Testis (tissue), 3 donors: ENCODE measurements around the gene GABRP. TPM values are rescaled to one million over a fixed set of nuclear protein-coding genes. Genes with fewer than 3 reads are reported as not detected.
"Not testable (repeated sequence)": the region's sequence is repeated elsewhere in the genome, so short reads cannot be mapped to it uniquely, and the experiment has no call there.

ENCODE experiments used
- DNase-seq: peaks from one replicate; pipeline ENCODE4 v3.0.0-alpha.2; 2019
- H3K27ac ChIP-seq, 2 donors: fragments of 200-600 bp; sonication (generic); one replicate each; pipeline ENCODE4 v1.5.1; 2019
- H3K27me3 ChIP-seq: fragments of 200-600 bp; sonication (generic); one replicate; pipeline ENCODE4 v1.5.1; 2019
- H3K36me3 ChIP-seq: fragments of 200-600 bp; sonication (generic); one replicate; pipeline ENCODE4 v1.5.1; 2017; ENCODE audit warnings: low read depth; ENCODE audit errors: missing control alignments
- H3K4me1 ChIP-seq: fragments of 200-600 bp; sonication (generic); one replicate; pipeline ENCODE4 v1.5.1; 2019
- H3K4me3 ChIP-seq, 2 donors: fragments of 200-600 bp; sonication (generic); one replicate each; pipeline ENCODE4 v1.5.1; 2017 to 2019
- H3K9me3 ChIP-seq: fragments of 200-600 bp; sonication (generic); one replicate; pipeline ENCODE4 v1.5.1; 2017
- CTCF ChIP-seq, 3 experiments: fragments of 450-650 bp in 2 of 3; fragments of 200-600 bp in 1 of 3; sonication (generic) in 1 of 3; IDR thresholded peaks; one replicate each; pipeline ENCODE4 v1.5.1; 2016 to 2019; ENCODE audit warnings: antibody characterized with exemption in 3 of 3, mild to moderate bottlenecking in 2 of 3, moderate library complexity in 1 of 3
- POLR2A ChIP-seq: fragments of 450-650 bp; IDR thresholded peaks from one replicate; pipeline ENCODE4 v1.6.1; 2017; ENCODE audit warnings: antibody characterized with exemption, mild to moderate bottlenecking, moderate library complexity
- WGBS, 2 donors: methylation state at CpG; one replicate each; pipeline ENCODE4 v1.1.5; 2018; 5-methylcytosine and 5-hydroxymethylcytosine counted together
- intact Hi-C: fragments of 100-400 bp; cut with DNase I; formaldehyde crosslinking; loops from one replicate; pipeline ENCODE4 v1.15.1; 2023; ENCODE audit warnings: low total_unique reads
- polyA plus RNA-seq: library from polyadenylated mRNA; stranded (reverse); fragments of 350-450 nt; fragmentation: Illumina TruSeq; extraction: RNeasy Lipid Tissue Mini Kit (QIAGEN cat#74804); gene quantifications from one replicate; pipeline ENCODE4 v1.2.3, GENCODE V29; 2014; ENCODE audit warnings: low read depth, low replicate concordance; ENCODE audit not compliant: insufficient read depth
- total RNA-seq, 2 donors: library from RNA; depleted of rRNA; stranded (reverse); fragments of >200 nt; gene quantifications; one replicate each; pipeline ENCODE4 v1.2.3, GENCODE V29; 2016

The GABRP gene
- total and polyA plus RNA-seq, 3 donors from 2014 or later = 0.67 TPM; not detected in 2

- no peak for TF ChIP-seq POLR2A
- no peak for TF ChIP-seq CTCF (IDR thresholded peaks at IDR 0.05)
- Histone ChIP-seq H3K4me1 (no peaks in the 10 kb centered on the region), H3K4me3 (no peak overlapping the region), H3K9me3 (no peaks in the 10 kb centered on the region), H3K27ac (no peak overlapping the region), H3K27me3 (no peaks in the 10 kb centered on the region), H3K36me3 (no peaks in the 10 kb centered on the region)
- 80 to 91% methylated on average over 2 of the region's 2 CpGs for WGBS, 2 donors
- intact Hi-C loops = no loop called here
- no peak for DNase-seq
Measured at GRCh38 chr5:170757669-170758068, 25.9 kb upstream of the GABRP start.

GRCh38 chr5:170758481-170758880, 25.0 kb upstream of the GABRP start:
- intact Hi-C loops = no loop called here
- no peak for TF ChIP-seq CTCF (IDR thresholded peaks at IDR 0.05)
- TF ChIP-seq POLR2A = no peak
- no peak for DNase-seq
- no peak overlapping the region for H3K27ac ChIP-seq
- WGBS, 2 donors = 70 to 78% methylated on average over 3 of the region's 3 CpGs
- no peaks in the 10 kb centered on the region for H3K36me3 ChIP-seq
- H3K4me1 ChIP-seq = no peaks in the 10 kb centered on the region
- no peaks in the 10 kb centered on the region for H3K9me3 ChIP-seq
- H3K4me3 ChIP-seq = no peak overlapping the region
- no peaks in the 10 kb centered on the region for H3K27me3 ChIP-seq

- TF ChIP-seq POLR2A = no peak
- no peak for TF ChIP-seq CTCF (IDR thresholded peaks at IDR 0.05)
- Histone ChIP-seq H3K27me3 (no peaks in the 10 kb centered on the region), H3K27ac (no peak overlapping the region), H3K36me3 (no peaks in the 10 kb centered on the region), H3K4me1 (no peaks in the 10 kb centered on the region), H3K9me3 (no peaks in the 10 kb centered on the region), H3K4me3 (no peak overlapping the region)
- 51 to 54% methylated on average over 2 to 9 of the region's 9 CpGs for WGBS, 2 donors
- no peak for DNase-seq
- intact Hi-C loops = no loop called here
Measured at GRCh38 chr5:170760113-170760512, 23.4 kb upstream of the GABRP start.

GRCh38 chr5:170761048-170761707, 22.3 kb upstream of the GABRP start:
- WGBS, 2 donors = 84 to 88% methylated on average over 7 of the region's 7 CpGs
- TF ChIP-seq CTCF (IDR thresholded peaks at IDR 0.05) (no peak), POLR2A (no peak)
- no peak overlapping the region for H3K4me3 ChIP-seq
- no peak for DNase-seq
- intact Hi-C loops = no loop called here
- no peaks in the 10 kb centered on the region for H3K36me3 ChIP-seq
- no peak overlapping the region for H3K27ac ChIP-seq
- no peaks in the 10 kb centered on the region for H3K27me3 ChIP-seq
- no peaks in the 10 kb centered on the region for H3K9me3 ChIP-seq
- no peaks in the 10 kb centered on the region for H3K4me1 ChIP-seq

GRCh38 chr5:170761708-170762066, 21.8 kb upstream of the GABRP start:
- no peak for DNase-seq
- intact Hi-C loops = no loop called here
- no peaks in the 10 kb centered on the region for H3K4me1 ChIP-seq
- no peaks in the 10 kb centered on the region for H3K27me3 ChIP-seq
- no peak overlapping the region for H3K4me3 ChIP-seq
- TF ChIP-seq POLR2A (no peak), CTCF (IDR thresholded peaks at IDR 0.05) (no peak)
- H3K9me3 ChIP-seq = no peaks in the 10 kb centered on the region
- 89 to 92% methylated on average over 6 of the region's 6 CpGs for WGBS, 2 donors
- no peak overlapping the region for H3K27ac ChIP-seq
- no peaks in the 10 kb centered on the region for H3K36me3 ChIP-seq

GRCh38 chr5:170762298-170762697, 21.2 kb upstream of the GABRP start:
- H3K27me3 ChIP-seq, H3K36me3 ChIP-seq, H3K4me1 ChIP-seq, H3K9me3 ChIP-seq, H3K27ac ChIP-seq, intact Hi-C loops, H3K4me3 ChIP-seq, DNase-seq: not testable (repeated sequence)
- 89 to 91% methylated on average over 9 of the region's 9 CpGs for WGBS, 2 donors

- H3K36me3 ChIP-seq, H3K4me3 ChIP-seq, H3K9me3 ChIP-seq, H3K27me3 ChIP-seq, H3K4me1 ChIP-seq, H3K27ac ChIP-seq, DNase-seq, intact Hi-C loops: not testable (repeated sequence)
- WGBS, 2 donors = 70 to 71% methylated on average over 9 of the region's 9 CpGs
Measured at GRCh38 chr5:170765868-170766267, 17.7 kb upstream of the GABRP start.
